Upper lobe of left lung (tissue), 6 donors: ENCODE measurements around the gene PLCB4. TPM values are rescaled to one million over a fixed set of nuclear protein-coding genes. Genes with fewer than 3 reads are reported as not detected.

ENCODE experiments used
- ATAC-seq, 2 donors: fragments of 200-7000 bp; cut with Tn5 transposase; one replicate each; pipeline ENCODE4 v1.9.1; 2022; ENCODE audit warnings: mild to moderate bottlenecking in 2 of 2, moderate library complexity in 2 of 2; ENCODE audit not compliant: low FRiP score in 2 of 2
- DNase-seq, 2 donors: peaks; one replicate each; pipeline ENCODE4 v3.0.0-alpha.2; 2019 to 2020
- H3K27ac ChIP-seq, 4 donors: fragments of 200-600 bp; sonication (generic); one replicate each; pipeline ENCODE4 v1.5.1; 2016 to 2019
- H3K27me3 ChIP-seq, 4 donors: fragments of 200-600 bp; sonication (generic); one replicate each; pipeline ENCODE4 v1.5.1; 2017 to 2019
- H3K36me3 ChIP-seq, 4 donors: fragments of 200-600 bp; sonication (generic); one replicate each; pipeline ENCODE4 v1.5.1; 2016 to 2019
- H3K4me1 ChIP-seq, 4 donors: fragments of 200-600 bp; sonication (generic); one replicate each; pipeline ENCODE4 v1.5.1; 2018 to 2019
- H3K4me3 ChIP-seq, 4 donors: fragments of 200-600 bp; sonication (generic); one replicate each; pipeline ENCODE4 v1.5.1; 2017 to 2019; ENCODE audit warnings: mild to moderate bottlenecking in 2 of 4, moderate library complexity in 1 of 4
- H3K9me3 ChIP-seq, 4 donors: fragments of 200-600 bp; sonication (generic); one replicate each; pipeline ENCODE4 v1.5.1; 2018 to 2019
- CTCF ChIP-seq, 6 experiments: fragments of 450-650 bp in 4 of 6; fragments of 200-600 bp in 2 of 6; sonication (generic) in 2 of 6; IDR thresholded peaks; one replicate each; pipeline ENCODE4 v1.5.1; 2016 to 2019; ENCODE audit warnings: antibody characterized with exemption in 6 of 6
- EP300 ChIP-seq, 4 donors: sonication (generic); formaldehyde crosslinking; IDR thresholded peaks; one replicate each; pipeline ENCODE4 v1.5.1; 2017; ENCODE audit warnings: antibody characterized with exemption in 4 of 4, control low read depth in 2 of 4
- POLR2A ChIP-seq, 4 donors: fragments of 450-650 bp; IDR thresholded peaks; one replicate each; pipeline ENCODE4 v1.5.1; 2016 to 2017; ENCODE audit warnings: antibody characterized with exemption in 4 of 4, mild to moderate bottlenecking in 2 of 4
- POLR2AphosphoS5 ChIP-seq, 2 donors: sonication (generic); formaldehyde crosslinking; IDR thresholded peaks; one replicate each; pipeline ENCODE4 v1.5.1; 2017; ENCODE audit warnings: antibody characterized with exemption in 2 of 2
- WGBS, 2 donors: methylation state at CpG; one replicate each; pipeline ENCODE4 v1.1.5; 2017 to 2018; 5-methylcytosine and 5-hydroxymethylcytosine counted together
- total RNA-seq, 6 donors: library from RNA; depleted of rRNA in 4 of 6; stranded (reverse); fragments of >200 nt in 4 of 6; gene quantifications; one replicate each; pipeline versions ENCODE4 v1.1.0 to v1.2.1, GENCODE V29; 2016 to 2021
- donor health status: DM: no; HTN: no; CAD: no; lungs with moderate emphysema.
- donor health status: DM: no; HTN: yes; CAD: no; lungs with severe emphysema.

PLCB4 gene
- total RNA-seq, 6 donors from 2014 or later: 5.7 to 15.2 (median 8.2) TPM

- ATAC-seq (no peak), DNase-seq (no peak)
- H3K27ac ChIP-seq: no peak overlapping the region
- H3K9me3 ChIP-seq: no peaks in the 10 kb centered on the region
- TF ChIP-seq EP300 (IDR thresholded peaks at IDR 0.05) (no peak), CTCF (IDR thresholded peaks at IDR 0.05) (no peak), POLR2AphosphoS5 (IDR thresholded peaks at IDR 0.05) (no peak), POLR2A (IDR thresholded peaks at IDR 0.05) (no peak)
- no peaks in the 10 kb centered on the region for H3K36me3 ChIP-seq
- no peaks in the 10 kb centered on the region for H3K4me1 ChIP-seq
- WGBS, 2 donors: 66 to 77% methylated on average over 4 of the region's 4 CpGs
- H3K4me3 ChIP-seq: no peak overlapping the region
- no peaks in the 10 kb centered on the region for H3K27me3 ChIP-seq
Measured at GRCh38 chr20:9225879-9226278, 157.0 kb downstream of the PLCB4 start.

GRCh38 chr20:9227896-9228615 is 159.2 kb downstream of the PLCB4 start:
- H3K27me3 ChIP-seq: no peaks in the 10 kb centered on the region
- TF ChIP-seq POLR2A (IDR thresholded peaks at IDR 0.05) (no peak), CTCF (IDR thresholded peaks at IDR 0.05) (no peak), POLR2AphosphoS5 (IDR thresholded peaks at IDR 0.05) (no peak), EP300 (IDR thresholded peaks at IDR 0.05) (no peak)
- WGBS, 2 donors: 93 to 97% methylated on average over 1 of the region's 1 CpG
- H3K27ac ChIP-seq: no peak overlapping the region
- no peak overlapping the region for H3K4me3 ChIP-seq
- DNase-seq (no peak), ATAC-seq (no peak)
- H3K4me1 ChIP-seq: peaks cover 0 to under 1% (median 0%) of the 10 kb centered on the region in 4 donors
- no peaks in the 10 kb centered on the region for H3K36me3 ChIP-seq
- no peaks in the 10 kb centered on the region for H3K9me3 ChIP-seq

- WGBS, 2 donors: 74 to 79% methylated on average over 5 of the region's 5 CpGs
- TF ChIP-seq CTCF (IDR thresholded peaks at IDR 0.05): no peak
- H3K9me3 ChIP-seq: no peaks in the 10 kb centered on the region
- no peaks in the 10 kb centered on the region for H3K36me3 ChIP-seq
- no peak for DNase-seq
- H3K4me3 ChIP-seq: no peak overlapping the region
- no peaks in the 10 kb centered on the region for H3K27me3 ChIP-seq
- no peak for ATAC-seq
- peaks cover 0 to 3% (median 0%) of the 10 kb centered on the region in 4 donors for H3K4me1 ChIP-seq
- no peak overlapping the region for H3K27ac ChIP-seq
Measured at GRCh38 chr20:9228774-9229450, 160.0 kb downstream of the PLCB4 start.

GRCh38 chr20:9230406-9230805 is 161.5 kb downstream of the PLCB4 start:
- Histone ChIP-seq H3K36me3 (no peaks in the 10 kb centered on the region), H3K27ac (no peak overlapping the region), H3K4me1 (peaks cover 0 to 5% (median 3%) of the 10 kb centered on the region in 4 donors), H3K27me3 (no peaks in the 10 kb centered on the region), H3K4me3 (no peak overlapping the region), H3K9me3 (no peaks in the 10 kb centered on the region)
- TF ChIP-seq CTCF (IDR thresholded peaks at IDR 0.05) (no peak), EP300 (IDR thresholded peaks at IDR 0.05) (no peak), POLR2AphosphoS5 (IDR thresholded peaks at IDR 0.05) (no peak), POLR2A (IDR thresholded peaks at IDR 0.05) (no peak)
- no peak for DNase-seq
- no peak for ATAC-seq

- no peaks in the 10 kb centered on the region for H3K36me3 ChIP-seq
- no peak for TF ChIP-seq EP300 (IDR thresholded peaks at IDR 0.05)
- TF ChIP-seq CTCF (IDR thresholded peaks at IDR 0.05): no peak
- TF ChIP-seq POLR2A (IDR thresholded peaks at IDR 0.05): no peak
- no peak for TF ChIP-seq POLR2AphosphoS5 (IDR thresholded peaks at IDR 0.05)
- no peaks in the 10 kb centered on the region for H3K27me3 ChIP-seq
- DNase-seq (no peak), ATAC-seq (no peak)
- peaks cover 0 to 7% (median 4%) of the 10 kb centered on the region in 4 donors for H3K4me1 ChIP-seq
- 90 to 98% methylated on average over 2 of the region's 2 CpGs for WGBS, 2 donors
- no peak overlapping the region for H3K27ac ChIP-seq
- no peaks in the 10 kb centered on the region for H3K9me3 ChIP-seq
- no peak overlapping the region for H3K4me3 ChIP-seq
Measured at GRCh38 chr20:9233804-9234203, 164.9 kb downstream of the PLCB4 start.
